ENCODE data around the gene ALG12. TPM values are rescaled to one million over a fixed set of nuclear protein-coding genes. Genes with fewer than 3 reads are reported as not detected.
A peak's percentile ranks its signal among the peaks of the same experiment; 100 is the strongest.

The ALG12 gene
- total and polyA plus RNA-seq, 2 of the 13 experiments (the other 11 are each of a cell fraction or from before 2014, with no cell fraction given), result 7.8 to 15.8 TPM

DNA sequence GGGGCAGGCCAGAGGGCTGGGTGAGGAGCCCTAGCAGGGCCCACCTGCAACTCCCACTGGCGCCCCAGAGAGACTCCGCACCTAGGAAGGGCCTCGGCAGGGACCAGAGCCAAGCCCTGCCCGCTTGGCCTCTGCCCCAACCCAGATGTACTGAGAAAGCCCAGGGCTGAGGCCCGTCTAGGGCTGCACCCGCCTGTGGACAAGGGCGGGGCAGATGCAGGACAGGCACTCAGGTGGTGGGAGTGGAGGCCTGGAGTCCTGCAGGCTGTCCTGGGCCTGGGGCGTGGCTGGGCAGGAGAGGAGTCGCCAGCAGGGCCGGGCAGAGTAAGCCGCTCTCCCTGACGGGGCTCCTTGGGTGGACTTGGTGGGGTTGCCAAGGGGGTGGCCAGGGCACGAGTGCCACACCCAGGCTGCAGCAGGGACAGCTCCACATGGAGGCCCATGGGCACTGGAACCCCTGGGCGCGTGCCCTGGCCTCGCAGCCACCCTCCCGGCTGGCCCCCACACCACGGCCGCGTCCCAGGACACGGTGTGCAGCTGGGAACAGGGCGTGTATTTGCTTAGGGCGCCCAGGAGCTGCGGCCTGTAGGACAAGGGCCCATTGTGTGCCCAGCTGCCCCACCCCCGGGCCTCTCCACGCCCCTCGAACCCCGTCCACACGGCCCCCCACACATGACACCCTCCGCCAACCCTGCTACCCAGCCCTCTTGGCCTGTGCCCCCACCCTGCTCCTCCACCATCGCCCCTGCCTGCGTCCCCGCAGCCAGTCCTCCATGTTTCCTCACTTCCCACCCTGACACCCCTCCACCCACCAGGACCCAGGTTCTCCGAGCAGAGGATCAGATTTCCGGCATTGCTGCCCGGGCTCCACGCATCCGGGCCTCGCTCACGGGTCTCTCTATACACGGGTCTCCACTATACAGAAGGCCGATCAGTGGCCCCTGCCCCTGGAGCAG is 31.0 kb upstream of the ALG12 start (continued):
- TF ChIP-seq ZHX2 (IDR thresholded peaks at IDR 0.05; ENCODE audit: low read depth) (0 out of 2 replicates have a peak, but pooled peaks have one; percentile 13), ZHX2 (CRISPR knock-in tag; IDR thresholded peaks at IDR 0.05; ENCODE audit: borderline replicate concordance) (0 out of 2 replicates have a peak, but pooled peaks have one; percentile 48), MTA3 (CRISPR knock-in tag; IDR thresholded peaks at IDR 0.05) (no peak), ZNF772 (CRISPR knock-in tag; IDR thresholded peaks at IDR 0.05) (peak; percentile 87), ZNF10 (CRISPR knock-in tag; IDR thresholded peaks at IDR 0.05; ENCODE audit: borderline replicate concordance, low read depth) (no peak), KDM1A (CRISPR knock-in tag; IDR thresholded peaks at IDR 0.05) (no peak), TEAD3 (CRISPR knock-in tag; optimal IDR thresholded peaks at IDR 0.05; ENCODE audit: borderline replicate concordance) (peak; percentile 66), CREB1 (IDR thresholded peaks at IDR 0.05) (no peak), CREB1 (CRISPR knock-in tag; IDR thresholded peaks at IDR 0.05) (no peak), TCF7L2 (IDR thresholded peaks at IDR 0.05; ENCODE audit: low read depth, low read length) (no peak), RFXAP (CRISPR knock-in tag; IDR thresholded peaks at IDR 0.05; ENCODE audit: borderline replicate concordance) (0 out of 2 replicates have a peak, but pooled peaks have one; percentile 28), PAF1 (CRISPR knock-in tag; IDR thresholded peaks at IDR 0.05) (no peak), KAT8 (CRISPR knock-in tag; IDR thresholded peaks at IDR 0.05) (peak; percentile 39), SMYD3 (CRISPR knock-in tag; IDR thresholded peaks at IDR 0.05) (no peak), ZNF484 (CRISPR knock-in tag; IDR thresholded peaks at IDR 0.05; ENCODE audit: borderline replicate concordance, low read depth) (no peak), SYNCRIP (IDR thresholded peaks at IDR 0.05; ENCODE audit: insufficient read depth, low read depth, low read length) (no peak), ZNF260 (CRISPR knock-in tag; IDR thresholded peaks at IDR 0.05; ENCODE audit: borderline replicate concordance, low read depth) (no peak), SPEN (CRISPR knock-in tag; IDR thresholded peaks at IDR 0.05; ENCODE audit: low read depth) (peak; percentile 42; the same call in 1 of the 2 replicates), TRIM24 (CRISPR knock-in tag; IDR thresholded peaks at IDR 0.05) (no peak), BORCS8-MEF2B (CRISPR knock-in tag; IDR thresholded peaks at IDR 0.05) (no peak), KDM2A (CRISPR knock-in tag; IDR thresholded peaks at IDR 0.05; ENCODE audit: borderline replicate concordance, low read depth) (no peak; the same call in none of the 2 replicates), KLF13 (CRISPR knock-in tag; IDR thresholded peaks at IDR 0.05) (no peak)
- TF ChIP-seq, protein P1, sequence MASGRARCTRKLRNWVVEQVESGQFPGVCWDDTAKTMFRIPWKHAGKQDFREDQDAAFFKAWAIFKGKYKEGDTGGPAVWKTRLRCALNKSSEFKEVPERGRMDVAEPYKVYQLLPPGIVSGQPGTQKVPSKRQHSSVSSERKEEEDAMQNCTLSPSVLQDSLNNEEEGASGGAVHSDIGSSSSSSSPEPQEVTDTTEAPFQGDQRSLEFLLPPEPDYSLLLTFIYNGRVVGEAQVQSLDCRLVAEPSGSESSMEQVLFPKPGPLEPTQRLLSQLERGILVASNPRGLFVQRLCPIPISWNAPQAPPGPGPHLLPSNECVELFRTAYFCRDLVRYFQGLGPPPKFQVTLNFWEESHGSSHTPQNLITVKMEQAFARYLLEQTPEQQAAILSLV (CRISPR knock-in tag; IDR thresholded peaks at IDR 0.05; ENCODE audit: borderline replicate concordance), result peak; percentile 56; the same call in 1 of the 2 replicates
